Urinary bladder (tissue), 4 donors: ENCODE measurements around the gene ARHGEF9. TPM values are rescaled to one million over a fixed set of nuclear protein-coding genes. Genes with fewer than 3 reads are reported as not detected.
"Not testable (repeated sequence)": the region's sequence is repeated elsewhere in the genome, so short reads cannot be mapped to it uniquely, and the experiment has no call there.

Experiments
- DNase-seq: peaks from one replicate; pipeline ENCODE4 v3.0.0-alpha.2; 2015; ENCODE audit errors: extremely low spot score
- H3K27ac ChIP-seq: one replicate; pipeline ENCODE4 v1.5.1; 2013; ENCODE audit warnings: low read depth, mild to moderate bottlenecking, moderate library complexity
- H3K36me3 ChIP-seq: one replicate; pipeline ENCODE4 v1.6.1; 2013; ENCODE audit warnings: mild to moderate bottlenecking, moderate library complexity; ENCODE audit not compliant: insufficient read depth
- H3K4me1 ChIP-seq: one replicate; pipeline ENCODE4 v1.6.1; 2013; ENCODE audit warnings: mild to moderate bottlenecking, moderate library complexity; ENCODE audit not compliant: insufficient read depth
- H3K4me3 ChIP-seq: one replicate; pipeline ENCODE4 v1.5.1; 2013; ENCODE audit warnings: low read depth, low read length
- WGBS: extraction: QIAGEN DNeasy Blood & Tissue Kit; methylation state at CpG from one replicate; pipeline ENCODE4 v1.1.7; 2013; 5-methylcytosine and 5-hydroxymethylcytosine counted together
- polyA plus RNA-seq: library from polyadenylated mRNA; stranded (reverse); fragments of 200-250 nt; gene quantifications from one replicate; pipeline ENCODE4 v1.2.3, GENCODE V29; 2013
- total RNA-seq: library from RNA; depleted of rRNA; stranded (reverse); fragments of >200 nt; gene quantifications from one replicate; pipeline ENCODE4 v1.2.3, GENCODE V29; 2014
- donor health status: healthy with polysubstance abuse.
- donor health status: healthy.

The ARHGEF9 gene
- total RNA-seq = 26.6 TPM
- 32.2 TPM for polyA plus RNA-seq

GRCh38 chrX:63784902-63785707, at the start of gene ARHGEF9:
TSS of gene ARHGEF9 (minus strand) at chrX:63785214. CDS start at chrX:63785145, 69 bp downstream.
- no peak for DNase-seq
- no peak within 1 kb of the TSS for H3K27ac ChIP-seq
- under 1% methylated on average over 30 of the region's 30 CpGs for WGBS

GRCh38 chrX:63825446-63825845, 40.4 kb upstream of the ARHGEF9 start:
- H3K4me3 ChIP-seq, H3K27ac ChIP-seq, H3K4me1 ChIP-seq, H3K36me3 ChIP-seq, DNase-seq: not testable (repeated sequence)
- 95% methylated on average over 23 of the region's 23 CpGs for WGBS

More at GRCh38 chrX:63784902-63785707, at the start of gene ARHGEF9:
- Histone ChIP-seq H3K4me3 (peak within 1 kb of the TSS; percentile 68), H3K4me1 (no peaks in the 10 kb centered on the region), H3K36me3 (no peaks in the 10 kb centered on the region)

- H3K4me1 ChIP-seq = no peaks in the 10 kb centered on the region
- no peak overlapping the region for H3K4me3 ChIP-seq
- H3K27ac ChIP-seq = no peak overlapping the region
- WGBS = 97% methylated on average over 4 of the region's 4 CpGs
- DNase-seq = no peak
- H3K36me3 ChIP-seq = no peaks in the 10 kb centered on the region
Measured at GRCh38 chrX:63818156-63818555, 33.1 kb upstream of the ARHGEF9 start.

- no peaks in the 10 kb centered on the region for H3K4me1 ChIP-seq
- H3K36me3 ChIP-seq = no peaks in the 10 kb centered on the region
Measured at GRCh38 chrX:63817696-63818095, 32.7 kb upstream of the ARHGEF9 start.

GRCh38 chrX:63812823-63813222, 27.8 kb upstream of the ARHGEF9 start:
- Histone ChIP-seq H3K4me3 (no peak overlapping the region), H3K4me1 (no peaks in the 10 kb centered on the region), H3K27ac (no peak overlapping the region), H3K36me3 (no peaks in the 10 kb centered on the region)
- DNase-seq = no peak
- WGBS = 90% methylated on average over 5 of the region's 5 CpGs

More at GRCh38 chrX:63817696-63818095, 32.7 kb upstream of the ARHGEF9 start:
- no peak for DNase-seq
- Histone ChIP-seq H3K4me3 (no peak overlapping the region), H3K27ac (no peak overlapping the region)
- whole genome bisulfite sequencing = 71% methylated on average over 4 of the region's 4 CpGs

- Histone ChIP-seq H3K4me1 (no peaks in the 10 kb centered on the region), H3K36me3 (no peaks in the 10 kb centered on the region), H3K4me3 (no peak overlapping the region), H3K27ac (no peak overlapping the region)
- DNase-seq = no peak
- 90% methylated on average over 2 of the region's 2 CpGs for WGBS
Measured at GRCh38 chrX:63810746-63811145, 25.7 kb upstream of the ARHGEF9 start.

GRCh38 chrX:63809173-63809572, 24.2 kb upstream of the ARHGEF9 start:
- Histone ChIP-seq H3K27ac (no peak overlapping the region), H3K36me3 (no peaks in the 10 kb centered on the region), H3K4me1 (no peaks in the 10 kb centered on the region), H3K4me3 (no peak overlapping the region)
- 36% methylated on average over 3 of the region's 3 CpGs for WGBS
- no peak for DNase-seq

GRCh38 chrX:63795406-63795805, 10.4 kb upstream of the ARHGEF9 start:
- not testable (repeated sequence) for H3K27ac ChIP-seq, H3K36me3 ChIP-seq, H3K4me3 ChIP-seq, DNase-seq, H3K4me1 ChIP-seq
- 90% methylated on average over 2 of the region's 2 CpGs for WGBS

GRCh38 chrX:63785708-63786040, 660 bp upstream of the ARHGEF9 start:
- 41% methylated on average over 4 of the region's 4 CpGs for WGBS
- Histone ChIP-seq H3K27ac (no peak overlapping the region), H3K4me3 (peak overlapping the region; percentile 68), H3K36me3 (no peaks in the 10 kb centered on the region), H3K4me1 (no peaks in the 10 kb centered on the region)
- no peak for DNase-seq

- peak overlapping the region; percentile 68 for H3K4me3 ChIP-seq
- no peaks in the 10 kb centered on the region for H3K36me3 ChIP-seq
- H3K4me1 ChIP-seq = no peaks in the 10 kb centered on the region
- no peak overlapping the region for H3K27ac ChIP-seq
- no peak for DNase-seq
- 5% methylated on average over 4 of the region's 4 CpGs for WGBS
Measured at GRCh38 chrX:63784346-63784901, 590 bp downstream of the ARHGEF9 start.

- DNase-seq = no peak
- Histone ChIP-seq H3K27ac (no peak overlapping the region), H3K4me3 (no peak overlapping the region), H3K36me3 (no peaks in the 10 kb centered on the region), H3K4me1 (no peaks in the 10 kb centered on the region)
- WGBS = 95% methylated on average over 6 of the region's 6 CpGs
Measured at GRCh38 chrX:63782515-63782914, 2.5 kb downstream of the ARHGEF9 start.

GRCh38 chrX:63768760-63769159, 16.3 kb downstream of the ARHGEF9 start:
- Histone ChIP-seq H3K27ac (no peak overlapping the region), H3K4me1 (no peaks in the 10 kb centered on the region), H3K36me3 (no peaks in the 10 kb centered on the region), H3K4me3 (no peak overlapping the region)
- 99% methylated on average over 2 of the region's 2 CpGs for WGBS
- no peak for DNase-seq

- Histone ChIP-seq H3K36me3 (no peaks in the 10 kb centered on the region), H3K4me3 (no peak overlapping the region), H3K4me1 (no peaks in the 10 kb centered on the region), H3K27ac (no peak overlapping the region)
- 86% methylated on average over 4 of the region's 4 CpGs for WGBS
- no peak for DNase-seq
Measured at GRCh38 chrX:63765712-63766111, 19.3 kb downstream of the ARHGEF9 start.

- WGBS = 74% methylated on average over 1 of the region's 1 CpG
- no peaks in the 10 kb centered on the region for H3K4me1 ChIP-seq
- no peak overlapping the region for H3K4me3 ChIP-seq
- no peaks in the 10 kb centered on the region for H3K36me3 ChIP-seq
- DNase-seq = no peak
- H3K27ac ChIP-seq = no peak overlapping the region
Measured at GRCh38 chrX:63764946-63765345, 20.1 kb downstream of the ARHGEF9 start.
